GM10248 (cell line): Measurements from ENCODE around the gene WFDC5.
"Not testable (repeated sequence)": the region's sequence is repeated elsewhere in the genome, so short reads cannot be mapped to it uniquely, and the experiment has no call there.

ENCODE experiments used
- CTCF ChIA-PET: fragments of 300-600 bp; sonication (Branson Sonifier 250); formaldehyde crosslinking; extraction: SDS; loops from one replicate; lab custom pipeline; 2021; ENCODE audit warnings: antibody characterized with exemption; lab: Yijun Ruan, JAX
- POLR2A ChIA-PET: fragments of 350-650 bp; sonication (Branson Sonifier 250); formaldehyde crosslinking; extraction: SDS; loops from one replicate; lab custom pipeline; 2020; ENCODE audit warnings: antibody characterized with exemption; lab: Yijun Ruan, JAX
- DNase-seq: peaks from one replicate; pipeline ENCODE4 v3.0.0; 2012; ENCODE audit errors: extremely low spot score
- CTCF ChIP-seq: IDR thresholded peaks from 2 replicates; pipeline ENCODE4 v1.5.1; 2012; ENCODE audit warnings: mild to moderate bottlenecking, low read depth; ENCODE audit errors: extremely low read depth, missing control alignments, control extremely low read depth

Gene WFDC5

GRCh38 chr20:45153752-45154151 lies 38.8 kb upstream of the WFDC5 start:
- no peak for DNase-seq
- TF ChIP-seq CTCF: no peak
- ChIA-PET POLR2A (no interaction called here), CTCF (interaction anchor here (1.1 to 1.4 kb wide), 2 partner anchors 9 to 16 kb away, joined by 3 to 4 read pairs; no protein-coding TSS in a partner anchor)

GRCh38 chr20:45153147-45153546 lies 38.2 kb upstream of the WFDC5 start:
- no peak for DNase-seq
- POLR2A ChIA-PET: no interaction called here
- no peak for TF ChIP-seq CTCF
- CTCF ChIA-PET: interaction anchor here (0.6 to 1.4 kb wide), 3 partner anchors 10 to 16 kb away, joined by 3 to 4 read pairs (median 4); no protein-coding TSS in a partner anchor

- no peak for TF ChIP-seq CTCF
- DNase-seq: no peak
- POLR2A ChIA-PET: no interaction called here
- CTCF ChIA-PET: interaction anchor here (0.9 kb wide), 1 partner anchor 13 kb away, joined by 3 read pairs; no protein-coding TSS in a partner anchor
Observed at GRCh38 chr20:45152405-45152804, 37.4 kb upstream of the WFDC5 start.

GRCh38 chr20:45149062-45149461 lies 34.1 kb upstream of the WFDC5 start:
- CTCF ChIA-PET: no interaction called here
- no peak for DNase-seq
- no peak for TF ChIP-seq CTCF
- POLR2A ChIA-PET: no interaction called here

- no peak for DNase-seq
- no peak for TF ChIP-seq CTCF
- ChIA-PET POLR2A (no interaction called here), CTCF (interaction anchor here (1.2 to 3.1 kb wide), 3 partner anchors 25 to 631 kb away, joined by 3 to 24 read pairs (median 3); no protein-coding TSS in a partner anchor)
Observed at GRCh38 chr20:45140836-45141235, 25.9 kb upstream of the WFDC5 start.

DNA sequence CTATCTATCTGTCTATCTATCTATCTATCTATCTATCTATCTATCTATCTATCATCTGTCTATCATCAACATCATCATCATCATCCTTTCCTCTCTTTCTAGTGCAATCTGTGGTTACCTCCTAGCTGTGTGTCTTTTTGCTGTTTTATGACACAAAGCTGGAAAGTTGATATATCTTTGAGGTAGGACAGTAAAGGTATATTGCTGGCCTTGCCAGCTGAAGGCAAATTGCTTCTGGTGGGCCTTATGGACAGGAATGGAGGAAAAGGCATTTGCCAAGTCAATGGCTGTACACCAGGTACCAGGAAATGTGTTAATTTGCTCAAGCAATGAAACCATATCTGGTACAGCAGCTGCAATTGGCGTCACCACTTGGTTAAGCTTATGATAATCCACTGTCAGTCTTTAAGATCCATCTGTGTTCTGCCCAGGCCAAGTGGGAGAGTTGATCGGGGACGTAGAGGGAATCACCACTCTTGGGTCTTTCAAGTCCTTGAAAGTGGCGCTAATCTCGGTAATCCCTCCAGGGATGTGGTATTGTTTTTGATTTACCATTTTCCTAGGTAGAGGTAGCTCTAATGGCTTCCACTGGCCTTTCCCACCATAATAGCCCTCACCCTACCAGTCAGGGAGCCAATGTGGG lies 24.9 kb upstream of the WFDC5 start:
- POLR2A ChIA-PET, DNase-seq: not testable (repeated sequence)
- CTCF ChIA-PET: interaction anchor here (0.6 to 3.1 kb wide), 11 partner anchors 9 to 632 kb away, joined by 3 to 24 read pairs (median 3); no protein-coding TSS in a partner anchor
